Stimulated activated CD4-positive, alpha-beta T cell treated with anti-CD3 and anti-CD28 coated beads, Interleukin-1b, Interleukin-23, amount 100 ng/mL, for 48 hours (primary cell): Measurements from ENCODE around the gene BAZ2B.
"Not testable (repeated sequence)": the region's sequence is repeated elsewhere in the genome, so short reads cannot be mapped to it uniquely, and the experiment has no call there.

Source experiments
- DNase-seq: peaks from one replicate; pipeline ENCODE4 v3.0.0-alpha.2; 2020

Gene BAZ2B

DNA sequence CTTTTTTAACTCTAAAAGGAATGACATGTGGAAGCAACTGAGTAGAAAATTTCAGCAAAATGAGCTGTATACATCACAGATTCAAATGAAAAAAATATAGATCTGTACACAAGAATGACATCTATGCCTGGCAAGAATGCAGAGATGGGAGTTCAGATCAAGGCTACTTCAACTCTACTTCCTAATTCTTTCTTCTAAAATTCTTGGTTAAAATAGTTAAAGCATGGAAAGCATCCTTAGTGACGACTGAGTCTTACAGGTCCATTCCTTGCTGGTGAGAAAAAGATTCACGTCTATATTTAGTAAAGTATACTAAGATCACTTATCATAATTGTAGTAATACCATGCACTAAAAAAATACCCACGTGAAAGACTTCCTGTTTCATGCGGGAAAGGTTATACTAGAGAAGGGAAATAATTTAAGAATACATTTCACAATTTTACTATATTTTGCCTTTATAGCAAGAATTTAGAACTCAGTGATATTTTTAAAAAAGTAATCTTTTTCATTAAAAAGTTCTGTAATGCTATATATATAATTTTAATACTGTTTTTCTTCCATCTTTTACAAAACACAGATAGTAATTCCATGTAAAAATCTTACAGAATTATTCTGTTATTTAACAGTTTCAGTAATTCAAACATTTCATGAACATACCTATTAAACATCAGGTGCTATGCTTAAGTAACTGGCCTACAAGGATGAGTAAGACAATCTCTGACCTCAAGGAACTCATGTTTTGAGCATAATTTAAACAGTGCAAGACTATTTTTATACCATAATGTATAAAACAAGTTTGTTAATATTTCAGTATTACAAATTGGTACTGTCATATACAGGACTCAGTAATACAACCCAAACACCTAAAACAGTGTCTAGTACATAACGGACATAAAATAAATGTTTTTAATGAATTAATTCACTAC is 159.6 kb downstream of the BAZ2B start:
- no peak for DNase-seq

DNA sequence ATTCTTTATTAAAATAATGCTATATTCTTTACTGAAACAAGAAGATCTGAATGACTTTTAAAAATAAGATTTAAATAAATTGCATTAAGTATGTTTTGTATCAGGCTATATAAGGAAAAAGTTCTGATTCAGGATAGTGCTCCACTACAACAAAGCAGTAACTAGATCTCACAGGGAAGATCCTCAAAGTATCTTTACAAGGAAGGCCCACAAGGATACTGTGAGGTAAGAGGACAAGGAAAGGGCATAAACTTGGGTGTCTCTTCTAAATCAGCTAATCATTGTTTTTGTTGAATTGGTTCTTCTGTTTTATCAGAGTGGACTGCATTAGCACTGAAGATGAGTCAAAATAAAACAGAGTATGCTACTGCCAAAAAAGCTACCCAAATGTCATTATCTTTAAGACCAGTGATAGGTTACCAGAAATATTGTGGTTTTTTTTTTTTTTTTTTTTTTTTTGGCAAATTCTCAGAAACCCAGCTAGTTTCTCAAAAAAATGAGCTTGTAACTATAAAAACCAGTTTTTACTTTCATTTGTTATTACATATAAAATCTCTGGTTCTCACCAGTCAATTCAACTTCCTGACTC is 160.9 kb downstream of the BAZ2B start:
- DNase-seq, result no peak

DNA sequence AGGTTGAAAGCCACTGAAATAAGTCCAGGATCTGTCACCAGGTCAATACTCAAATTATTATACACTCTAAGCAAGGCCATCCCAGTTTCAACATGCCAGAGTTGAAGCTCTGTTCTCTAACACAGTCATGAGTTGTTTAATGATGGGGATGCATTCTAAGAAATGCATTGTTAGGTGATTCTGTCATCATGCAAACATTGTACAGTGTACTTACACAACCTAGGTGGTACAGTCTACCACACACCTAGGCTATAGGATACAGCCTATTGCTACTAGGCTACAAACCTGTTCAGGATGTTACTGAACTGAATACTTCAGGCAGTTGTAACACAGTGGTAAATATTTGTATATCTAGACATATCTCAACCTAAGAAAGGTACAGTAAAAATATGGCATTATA is 162.2 kb downstream of the BAZ2B start:
- DNase-seq, result no peak

DNA sequence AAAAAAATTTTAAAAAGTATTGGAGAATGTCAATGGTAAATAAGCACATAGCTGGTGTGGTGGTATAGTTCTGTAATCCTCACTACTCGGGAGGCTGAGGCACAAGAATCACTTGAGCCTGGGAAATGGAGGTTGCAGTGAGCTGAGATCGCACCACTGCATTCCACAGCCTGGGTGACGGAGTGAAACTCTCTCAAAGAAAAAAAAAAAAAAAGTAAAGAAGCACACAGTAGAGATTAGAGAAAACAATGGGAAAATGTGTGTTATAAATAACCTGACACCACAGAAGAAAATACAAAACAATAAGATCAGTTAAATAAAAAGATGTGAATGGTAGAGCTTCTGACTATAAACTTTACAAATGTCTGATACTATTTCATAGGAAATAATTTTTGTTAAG is 166.2 kb downstream of the BAZ2B start:
- DNase-seq, result no peak

DNA sequence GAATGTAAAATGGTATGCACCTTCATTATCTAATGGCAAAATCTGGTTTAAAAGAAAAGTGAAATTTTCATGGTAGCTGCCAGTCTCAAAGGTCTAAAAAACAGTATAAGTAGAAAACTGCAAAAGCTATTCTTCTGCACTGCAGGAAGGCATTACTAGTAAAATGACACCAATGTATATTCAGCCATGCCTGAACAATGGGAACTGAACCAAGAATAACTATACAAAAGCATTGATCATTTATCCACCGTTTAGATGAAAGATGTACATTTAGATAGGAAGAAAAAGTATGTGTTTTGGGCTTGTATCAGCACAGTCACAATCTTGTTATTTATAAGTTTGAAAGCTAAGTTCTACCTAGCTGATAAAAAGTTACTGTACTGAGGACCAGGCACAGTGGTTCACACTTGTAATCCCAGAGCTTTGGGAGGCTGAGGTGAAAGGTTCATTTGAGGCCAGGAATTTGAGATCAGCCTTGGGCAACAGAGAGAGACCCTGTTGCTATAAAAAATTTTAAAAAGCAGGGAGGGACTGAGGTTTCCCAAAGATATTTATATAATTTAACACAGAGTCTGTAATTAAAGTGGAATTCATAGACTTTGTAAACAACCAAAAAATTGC is 166.7 kb downstream of the BAZ2B start:
- no peak for DNase-seq

DNA sequence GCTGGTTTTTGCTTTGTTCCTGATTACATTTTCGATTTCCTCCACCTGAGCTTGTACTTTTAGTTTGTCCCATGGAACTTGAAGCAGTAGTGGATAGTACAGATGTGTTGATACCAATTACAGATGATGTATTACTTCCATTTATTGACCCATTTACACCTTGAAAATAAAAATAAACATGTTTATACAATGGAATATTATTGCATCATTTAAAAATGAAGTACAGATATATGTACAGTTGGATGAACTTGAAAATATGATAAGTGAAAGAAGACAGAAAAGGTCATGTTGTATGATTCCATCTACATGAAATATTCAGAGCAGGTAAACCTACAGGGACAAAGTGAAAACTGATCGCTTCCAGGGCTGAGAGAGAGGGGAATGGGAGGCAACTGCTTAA is 169.5 kb downstream of the BAZ2B start:
- no peak for DNase-seq

DNA sequence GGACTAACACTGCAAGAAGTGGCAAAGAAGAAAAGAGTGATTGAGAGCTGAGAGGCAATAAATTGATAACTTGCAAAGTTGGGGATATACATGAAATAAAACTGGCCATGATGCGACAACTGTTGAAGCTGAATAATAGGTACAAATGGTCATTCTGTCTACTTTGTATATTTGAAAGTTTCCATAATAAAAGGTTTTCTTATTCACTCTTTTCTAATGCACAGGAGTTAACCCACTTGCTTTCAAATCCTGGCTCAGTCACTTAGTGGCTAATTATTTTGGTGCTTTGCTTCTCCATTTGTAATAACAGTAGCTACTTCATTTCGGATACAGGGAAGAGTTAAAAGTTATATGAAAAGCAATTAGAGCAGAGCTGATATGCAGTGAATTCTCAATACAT is 170.1 kb downstream of the BAZ2B start:
- no peak for DNase-seq

DNA sequence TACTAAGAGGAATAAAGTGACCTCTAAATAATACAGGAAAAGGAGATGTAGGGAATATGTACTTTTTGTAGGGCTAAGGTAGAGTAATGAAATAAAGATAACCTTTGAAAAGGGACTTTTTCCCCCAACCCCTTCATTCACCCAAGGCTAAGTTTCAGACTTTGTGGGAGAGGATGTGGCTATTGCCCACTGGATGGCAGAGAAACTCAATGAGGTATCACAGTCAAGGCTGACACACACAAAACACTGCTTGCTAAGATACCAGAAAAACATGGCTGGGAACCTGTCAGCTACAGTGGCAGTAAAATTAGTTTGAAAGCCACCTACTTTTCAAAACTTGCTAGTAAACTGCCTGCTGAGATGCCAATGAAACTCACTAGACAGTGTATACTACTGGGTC is 171.0 kb downstream of the BAZ2B start:
- DNase-seq, result no peak

DNA sequence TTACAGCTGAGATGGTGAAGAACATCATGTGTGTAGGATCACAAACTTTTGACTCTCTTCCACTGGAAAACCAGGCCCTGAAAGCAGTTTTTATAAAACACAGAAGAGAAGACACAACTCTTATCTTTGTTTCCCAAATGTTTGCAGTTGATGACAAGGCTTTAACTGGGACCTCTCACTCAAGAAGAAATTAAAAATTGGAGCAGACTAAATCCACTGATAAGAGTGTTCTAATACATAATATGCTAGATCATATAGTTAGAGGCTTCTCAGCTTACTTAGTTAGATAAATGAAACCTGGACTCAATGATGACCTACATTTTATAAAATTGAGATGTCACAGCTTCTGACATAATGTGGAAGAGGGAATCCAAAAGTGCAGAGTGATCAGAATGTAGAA is 171.6 kb downstream of the BAZ2B start:
- DNase-seq, result no peak

DNA sequence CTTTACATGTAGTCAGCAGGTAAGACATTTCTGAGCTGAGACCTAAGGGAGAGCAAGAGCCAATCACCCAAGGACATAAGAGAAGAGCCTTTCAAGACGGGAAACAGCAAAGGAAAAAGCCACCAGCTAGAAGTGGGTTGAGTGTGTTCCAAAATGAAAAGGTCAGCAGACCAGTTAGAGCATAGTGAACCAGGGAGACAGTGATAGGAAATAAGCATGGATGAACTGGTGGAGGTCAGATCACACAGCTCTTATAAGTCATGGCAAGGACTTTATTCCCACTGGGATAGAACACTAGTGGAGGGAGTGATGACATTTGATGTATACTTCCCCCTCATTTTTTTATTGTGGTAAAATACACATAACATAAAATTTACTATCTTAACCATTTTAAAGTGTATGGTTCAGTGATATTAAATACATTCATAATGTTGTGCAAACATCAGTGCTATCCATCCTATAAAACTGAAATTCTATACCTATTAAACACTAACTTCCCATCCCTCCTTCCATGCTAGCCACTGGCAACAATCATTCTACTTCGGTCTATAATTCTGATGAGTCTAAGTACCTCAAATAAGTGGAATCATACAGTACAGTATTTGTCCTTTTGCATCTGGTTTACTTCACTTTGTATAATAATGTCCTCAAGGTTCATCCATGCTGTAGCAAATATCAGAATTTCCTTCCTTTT is 174.0 kb downstream of the BAZ2B start:
- no peak for DNase-seq

DNA sequence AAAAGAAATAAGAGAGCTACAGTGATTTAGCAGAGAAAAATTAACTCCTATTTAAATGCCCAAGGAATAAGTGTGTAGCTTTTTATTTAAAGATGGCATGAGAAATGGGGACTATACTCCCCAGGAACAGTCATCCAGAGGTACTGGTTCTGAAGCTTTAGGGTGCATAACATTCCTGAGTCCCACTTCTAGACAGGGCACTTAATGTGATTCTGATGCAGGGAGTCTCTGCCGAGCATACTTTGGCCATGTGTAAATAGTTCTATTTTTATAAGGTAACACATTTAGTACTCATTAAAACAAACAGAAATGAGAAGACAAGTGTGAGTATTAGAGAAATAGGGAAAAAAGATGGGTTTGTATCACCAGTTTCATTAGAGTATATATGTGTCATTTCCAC is 175.2 kb downstream of the BAZ2B start:
- no peak for DNase-seq

DNA sequence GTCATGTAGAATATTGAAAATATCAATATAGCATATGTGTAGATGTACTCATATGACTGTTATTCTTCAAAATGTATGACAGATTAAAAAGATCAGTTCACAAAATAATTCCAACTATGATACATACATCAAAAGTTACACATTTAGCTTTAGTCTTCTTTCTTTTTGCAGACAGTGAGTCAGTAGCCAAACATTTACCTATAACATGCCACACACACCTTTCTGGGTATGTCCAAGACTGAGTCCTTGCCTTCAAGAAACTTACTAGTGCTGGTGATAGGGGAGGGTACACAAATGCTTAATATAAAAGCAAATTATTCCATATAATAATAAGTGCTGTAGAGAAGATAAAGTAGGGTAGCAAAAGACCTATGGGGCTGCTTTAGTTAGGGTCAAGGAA is 176.9 kb downstream of the BAZ2B start:
- DNase-seq, result no peak

DNA sequence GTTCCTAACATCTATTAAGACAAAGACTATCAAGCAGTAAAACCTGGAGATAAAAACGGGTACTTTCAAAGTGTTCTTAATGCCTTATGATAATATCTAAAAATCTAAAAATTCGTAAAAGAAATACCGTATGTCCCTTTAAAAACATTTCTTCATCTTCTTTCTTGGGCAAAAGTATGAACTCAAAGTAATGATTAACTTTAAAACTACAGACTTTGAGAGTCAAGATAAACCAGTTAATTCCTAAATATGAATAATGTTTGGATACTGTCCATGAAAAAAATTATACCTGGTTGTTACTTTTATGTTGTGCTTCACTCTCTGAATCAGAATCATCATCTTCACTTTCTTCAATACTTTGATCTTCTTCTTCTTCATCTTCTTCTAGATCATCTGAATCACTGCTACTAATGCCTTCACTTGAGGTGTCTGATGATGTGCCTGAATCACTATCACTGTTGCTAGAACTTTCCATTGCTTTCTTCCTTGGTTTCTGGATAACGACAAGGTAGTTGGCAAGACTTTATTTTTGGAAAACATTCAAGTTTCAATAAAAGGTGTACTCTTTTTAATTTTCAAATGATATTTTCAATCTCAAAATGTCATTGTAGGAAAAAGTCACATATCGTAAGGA is 177.5 kb downstream of the BAZ2B start:
- no peak for DNase-seq

DNA sequence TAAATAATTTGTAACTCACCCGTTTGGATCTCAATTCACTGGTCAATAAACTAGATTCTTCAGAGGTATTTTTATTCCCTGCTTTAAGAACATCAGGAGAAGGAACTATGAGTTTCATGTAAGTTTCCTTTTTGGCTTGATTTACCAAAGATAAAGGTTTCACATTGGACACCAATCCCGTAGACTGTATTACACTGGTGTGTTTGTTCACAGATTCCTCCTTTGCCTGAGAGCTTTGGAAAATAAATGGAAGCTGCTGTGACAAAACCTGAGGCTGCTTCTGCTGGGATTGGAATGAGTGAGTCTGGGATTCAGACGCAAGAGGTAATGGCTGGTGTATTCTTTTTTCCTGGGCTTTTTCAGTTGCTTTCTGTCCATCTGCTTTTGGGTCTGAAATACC is 178.1 kb downstream of the BAZ2B start:
- DNase-seq, result no peak

DNA sequence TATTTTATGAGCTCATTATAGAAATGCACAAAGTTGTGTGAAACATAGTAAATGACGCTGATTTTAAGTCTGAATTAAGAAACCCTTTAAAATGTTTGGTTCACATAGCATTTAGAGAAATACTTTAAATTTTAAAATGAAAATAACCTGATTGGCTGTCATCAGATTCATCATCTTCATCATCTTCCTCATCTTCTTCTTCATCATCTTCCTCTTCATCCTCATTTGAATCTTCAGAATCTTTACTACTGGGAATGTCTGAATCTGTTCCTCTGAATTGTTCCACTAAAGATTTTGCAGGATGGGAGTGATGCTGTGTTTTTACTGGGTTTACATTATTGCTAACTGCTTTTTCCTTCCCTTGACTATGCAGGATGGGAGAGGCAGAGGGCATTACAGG is 183.7 kb downstream of the BAZ2B start:
- no peak for DNase-seq

DNA sequence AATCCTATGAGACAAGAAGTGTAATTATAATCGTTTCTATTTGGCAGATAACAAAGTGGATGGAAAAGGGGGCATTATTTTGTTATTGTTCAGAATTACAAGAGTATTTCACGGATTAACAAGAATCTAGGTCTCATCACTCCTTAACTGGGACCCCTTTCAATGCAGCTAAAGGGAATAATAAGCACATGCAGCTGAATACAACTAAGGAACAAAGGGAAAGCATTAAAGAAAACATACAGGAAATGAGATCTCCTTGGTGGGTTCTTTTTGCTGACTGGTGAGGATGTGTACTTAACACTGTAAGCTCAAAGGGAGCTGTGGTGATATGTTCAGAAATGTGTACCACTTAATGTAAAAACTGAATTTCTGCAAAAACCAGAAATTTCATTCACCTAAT is 189.3 kb downstream of the BAZ2B start:
- DNase-seq, result no peak

DNA sequence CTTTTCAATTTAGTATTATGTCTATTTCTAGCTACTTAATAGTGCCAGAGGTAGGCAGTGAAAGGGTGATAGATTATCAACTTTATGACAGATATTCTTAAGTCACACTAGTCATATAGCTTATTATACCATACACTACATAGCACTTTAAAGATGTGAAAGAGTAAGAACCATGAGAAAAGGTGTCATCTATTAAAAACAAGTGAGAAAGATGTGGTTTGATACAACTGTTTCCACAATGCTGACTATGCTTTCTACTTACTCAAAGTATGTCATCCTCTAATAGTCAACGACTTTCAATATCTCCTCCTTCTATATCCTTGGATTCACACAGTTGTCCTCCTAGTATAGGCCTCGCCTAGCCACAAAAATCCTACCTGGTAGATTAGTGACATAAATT is 196.9 kb downstream of the BAZ2B start:
- no peak for DNase-seq

DNA sequence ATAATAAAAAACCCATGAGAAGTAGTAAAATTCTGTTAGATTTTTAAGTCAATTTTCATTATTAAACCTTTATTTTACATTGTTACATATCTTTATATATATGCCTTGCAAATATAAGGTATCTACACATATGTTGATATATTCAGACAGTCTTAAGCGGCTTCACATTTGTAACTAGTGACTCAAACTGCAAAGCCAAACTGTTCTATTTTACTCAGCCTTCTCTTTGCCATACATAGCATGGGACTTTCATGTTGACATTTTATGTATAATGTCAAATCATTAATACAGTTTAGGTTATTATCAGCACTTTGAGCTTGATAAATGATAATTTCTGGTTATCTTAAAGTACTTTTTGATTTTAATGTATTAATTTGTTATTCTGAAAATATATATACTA is 204.9 kb downstream of the BAZ2B start:
- DNase-seq, result no peak

DNA sequence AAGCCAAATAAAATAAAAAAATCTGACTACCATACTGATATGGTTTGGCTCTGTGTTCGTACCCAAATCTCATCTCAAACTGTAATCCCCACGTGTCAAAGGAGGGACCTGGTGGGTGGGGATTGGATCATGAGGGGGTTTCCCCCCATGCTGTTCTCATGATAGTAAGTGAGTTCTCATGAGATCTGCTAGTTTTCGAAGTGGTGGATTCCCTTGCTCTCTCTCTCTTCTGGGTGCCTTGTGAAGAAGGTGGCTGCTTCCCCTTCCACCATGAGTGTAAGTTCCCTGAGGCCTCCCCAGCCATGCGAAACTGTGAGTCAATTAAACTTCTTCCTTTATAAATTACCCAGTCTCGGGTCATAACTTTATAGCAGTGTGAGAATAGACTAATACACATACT is 206.1 kb downstream of the BAZ2B start:
- DNase-seq, result peak; percentile 2

DNA sequence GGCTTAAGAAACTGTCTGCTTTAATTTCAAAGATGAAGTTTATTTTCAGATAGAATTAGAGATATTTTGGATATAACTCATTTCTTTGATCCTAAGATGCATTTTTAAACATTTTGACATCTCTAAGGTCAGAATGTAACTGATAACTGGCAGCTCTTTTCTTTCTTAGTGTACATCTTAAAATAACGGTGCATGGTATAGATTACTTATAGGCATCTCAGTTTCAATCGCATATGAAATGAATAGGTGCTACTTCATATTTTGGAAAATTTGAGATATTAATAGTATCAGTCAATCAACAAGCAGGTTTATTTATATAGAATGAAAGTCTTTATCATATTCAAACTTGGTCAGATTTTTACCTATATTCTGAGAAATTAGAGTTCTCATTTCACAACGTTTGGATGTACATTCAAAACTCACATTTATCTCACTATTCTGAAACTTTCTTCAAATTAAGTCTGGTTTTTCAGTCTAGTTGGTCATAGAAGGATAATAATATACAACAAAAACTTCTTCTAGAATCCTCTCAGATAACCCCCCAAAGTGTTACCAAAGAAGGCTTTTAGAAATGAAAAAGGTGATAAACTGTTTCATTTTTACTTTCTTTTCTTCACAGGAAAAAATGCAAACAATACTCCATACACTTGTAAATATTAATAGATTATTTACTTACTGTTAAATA is 207.1 kb downstream of the BAZ2B start:
- DNase-seq, result no peak

DNA sequence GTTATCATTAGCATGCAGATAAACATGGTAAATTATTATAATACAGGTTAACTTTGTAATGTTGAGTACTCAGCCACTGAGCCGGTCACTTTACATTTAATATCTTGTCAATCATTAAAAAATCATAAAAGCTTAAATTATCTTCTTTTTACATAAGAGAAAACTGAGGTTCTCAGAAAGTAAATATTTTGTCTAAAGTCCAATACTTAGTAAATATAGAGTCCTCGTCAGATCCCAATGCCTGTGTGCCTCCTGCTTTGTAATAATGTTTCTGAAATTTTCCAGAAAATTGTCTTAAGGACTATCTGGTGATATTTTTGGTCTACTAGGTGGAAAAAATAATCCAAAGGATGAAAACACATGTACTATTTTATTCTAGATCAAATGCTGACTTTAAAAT is 213.6 kb downstream of the BAZ2B start:
- DNase-seq, result no peak

DNA sequence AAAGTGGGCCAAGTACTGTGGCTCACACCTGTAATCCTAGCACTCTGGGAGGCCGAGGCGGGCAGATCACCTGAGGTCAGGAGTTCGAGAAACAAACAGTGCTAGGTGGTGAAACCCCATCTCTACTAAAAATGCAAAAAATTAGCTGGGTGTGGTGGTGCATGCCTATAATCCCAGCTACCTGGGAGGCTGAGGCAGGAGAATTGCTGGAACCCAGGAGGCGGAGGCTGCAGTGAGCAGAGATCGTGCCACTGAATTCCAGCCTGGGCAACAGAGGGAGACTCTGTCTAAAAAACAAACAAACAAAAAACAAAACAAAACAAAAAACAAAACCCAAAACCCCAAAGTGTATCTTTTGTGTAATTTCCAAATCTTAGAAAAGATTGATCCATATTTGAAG is 214.2 kb downstream of the BAZ2B start:
- not testable (repeated sequence) for DNase-seq
